T-helper 2 cell treated with Interferon-gamma antibody and Interleukin-4, amounts not matched to agents 5 μg/mL and 100 μg/mL, for 36 hours (primary cell): ENCODE measurements around the gene RBM5.
A peak's percentile ranks its signal among the peaks of the same experiment; 100 is the strongest.

Experiments used
- DNase-seq: peaks from one replicate; pipeline ENCODE4 v3.0.0; 2021; ENCODE audit warnings: low spot score
- H3K27ac Mint-ChIP-seq: one replicate; pipeline ENCODE4 v1.8.0; 2021; ENCODE audit warnings: mild to moderate bottlenecking, mixed read lengths
- H3K27me3 Mint-ChIP-seq: one replicate; pipeline ENCODE4 v1.8.0; 2021; ENCODE audit warnings: low read depth, mixed read lengths
- H3K36me3 Mint-ChIP-seq: one replicate; pipeline ENCODE4 v1.8.0; 2021; ENCODE audit warnings: low read depth, mixed read lengths
- H3K4me1 Mint-ChIP-seq: one replicate; pipeline ENCODE4 v1.8.0; 2021; ENCODE audit warnings: low read depth, mixed read lengths
- H3K4me3 Mint-ChIP-seq: one replicate; pipeline ENCODE4 v1.8.0; 2022; ENCODE audit warnings: mild to moderate bottlenecking, moderate library complexity, mixed read lengths
- H3K9me3 Mint-ChIP-seq: one replicate; pipeline ENCODE4 v1.8.0; 2021; ENCODE audit warnings: mixed read lengths

Gene RBM5

GRCh38 chr3:50155891-50156290 lies 67.2 kb downstream of the RBM5 start:
- DNase-seq, result no peak
- H3K4me1 Mint-ChIP-seq, result peaks cover 5% of the 10 kb centered on the region
- H3K9me3 Mint-ChIP-seq, result no peaks in the 10 kb centered on the region
- no peaks in the 10 kb centered on the region for H3K36me3 Mint-ChIP-seq
- peaks cover 35% of the 10 kb centered on the region for H3K27me3 Mint-ChIP-seq
- H3K27ac Mint-ChIP-seq, result no peak overlapping the region
- H3K4me3 Mint-ChIP-seq, result peak overlapping the region; percentile 74

- no peaks in the 10 kb centered on the region for H3K9me3 Mint-ChIP-seq
- no peak overlapping the region for H3K4me3 Mint-ChIP-seq
- no peak for DNase-seq
- peaks cover 35% of the 10 kb centered on the region for H3K27me3 Mint-ChIP-seq
- H3K36me3 Mint-ChIP-seq, result no peaks in the 10 kb centered on the region
- H3K4me1 Mint-ChIP-seq, result peaks cover 5% of the 10 kb centered on the region
- H3K27ac Mint-ChIP-seq, result no peak overlapping the region
Measured at GRCh38 chr3:50156549-50157493, 68.1 kb downstream of the RBM5 start.

- H3K36me3 Mint-ChIP-seq, result no peaks in the 10 kb centered on the region
Measured at GRCh38 chr3:50157827-50158529, 69.3 kb downstream of the RBM5 start.

GRCh38 chr3:50158530-50159146 lies 69.9 kb downstream of the RBM5 start:
- H3K4me3 Mint-ChIP-seq, result no peak overlapping the region
- no peaks in the 10 kb centered on the region for H3K9me3 Mint-ChIP-seq

More at GRCh38 chr3:50157827-50158529, 69.3 kb downstream of the RBM5 start:
- no peak overlapping the region for H3K27ac Mint-ChIP-seq
- peaks cover 5% of the 10 kb centered on the region for H3K4me1 Mint-ChIP-seq
- peaks cover 32% of the 10 kb centered on the region for H3K27me3 Mint-ChIP-seq
- DNase-seq, result no peak
- H3K9me3 Mint-ChIP-seq, result no peaks in the 10 kb centered on the region
- H3K4me3 Mint-ChIP-seq, result no peak overlapping the region

GRCh38 chr3:50160561-50160983 lies 71.9 kb downstream of the RBM5 start:
- H3K27ac Mint-ChIP-seq, result no peak overlapping the region
- no peaks in the 10 kb centered on the region for H3K9me3 Mint-ChIP-seq

More at GRCh38 chr3:50158530-50159146, 69.9 kb downstream of the RBM5 start:
- Mint-ChIP-seq H3K27ac (no peak overlapping the region), H3K4me1 (peaks cover 5% of the 10 kb centered on the region), H3K36me3 (no peaks in the 10 kb centered on the region), H3K27me3 (peaks cover 25% of the 10 kb centered on the region)
- no peak for DNase-seq

GRCh38 chr3:50161320-50161719 lies 72.6 kb downstream of the RBM5 start:
- H3K27ac Mint-ChIP-seq, result no peak overlapping the region

More at GRCh38 chr3:50160561-50160983, 71.9 kb downstream of the RBM5 start:
- Mint-ChIP-seq H3K4me1 (peaks cover 2% of the 10 kb centered on the region), H3K27me3 (peaks cover 21% of the 10 kb centered on the region), H3K36me3 (no peaks in the 10 kb centered on the region), H3K4me3 (no peak overlapping the region)
- DNase-seq, result no peak

GRCh38 chr3:50162034-50162883 lies 73.5 kb downstream of the RBM5 start:
- Mint-ChIP-seq H3K4me1 (no peaks in the 10 kb centered on the region), H3K27me3 (peaks cover 10% of the 10 kb centered on the region), H3K4me3 (no peak overlapping the region), H3K27ac (no peak overlapping the region), H3K36me3 (no peaks in the 10 kb centered on the region), H3K9me3 (no peaks in the 10 kb centered on the region)
- DNase-seq, result no peak

More at GRCh38 chr3:50161320-50161719, 72.6 kb downstream of the RBM5 start:
- no peak overlapping the region for H3K4me3 Mint-ChIP-seq
- H3K9me3 Mint-ChIP-seq, result no peaks in the 10 kb centered on the region
- peaks cover 13% of the 10 kb centered on the region for H3K27me3 Mint-ChIP-seq
- no peaks in the 10 kb centered on the region for H3K36me3 Mint-ChIP-seq
- H3K4me1 Mint-ChIP-seq, result no peaks in the 10 kb centered on the region
- no peak for DNase-seq

GRCh38 chr3:50163572-50164455 lies 75.1 kb downstream of the RBM5 start:
- no peaks in the 10 kb centered on the region for H3K36me3 Mint-ChIP-seq
- H3K4me1 Mint-ChIP-seq, result no peaks in the 10 kb centered on the region
- no peaks in the 10 kb centered on the region for H3K9me3 Mint-ChIP-seq
- DNase-seq, result no peak
- no peak overlapping the region for H3K27ac Mint-ChIP-seq
- H3K4me3 Mint-ChIP-seq, result no peak overlapping the region
- peaks cover 3% of the 10 kb centered on the region for H3K27me3 Mint-ChIP-seq

- DNase-seq, result no peak
- Mint-ChIP-seq H3K36me3 (no peaks in the 10 kb centered on the region), H3K4me1 (no peaks in the 10 kb centered on the region), H3K4me3 (no peak overlapping the region), H3K9me3 (no peaks in the 10 kb centered on the region), H3K27ac (no peak overlapping the region), H3K27me3 (peaks cover 3% of the 10 kb centered on the region)
Measured at GRCh38 chr3:50164481-50164880, 75.8 kb downstream of the RBM5 start.

GRCh38 chr3:50164984-50165909 lies 76.5 kb downstream of the RBM5 start:
- no peaks in the 10 kb centered on the region for H3K4me1 Mint-ChIP-seq
- no peaks in the 10 kb centered on the region for H3K9me3 Mint-ChIP-seq
- no peak overlapping the region for H3K4me3 Mint-ChIP-seq
- no peak overlapping the region for H3K27ac Mint-ChIP-seq
- no peak for DNase-seq
- peaks cover 3% of the 10 kb centered on the region for H3K27me3 Mint-ChIP-seq
- H3K36me3 Mint-ChIP-seq, result no peaks in the 10 kb centered on the region

- no peak overlapping the region for H3K4me3 Mint-ChIP-seq
- H3K36me3 Mint-ChIP-seq, result no peaks in the 10 kb centered on the region
- no peaks in the 10 kb centered on the region for H3K9me3 Mint-ChIP-seq
- H3K27me3 Mint-ChIP-seq, result peaks cover 3% of the 10 kb centered on the region
- no peak for DNase-seq
- H3K4me1 Mint-ChIP-seq, result no peaks in the 10 kb centered on the region
- H3K27ac Mint-ChIP-seq, result no peak overlapping the region
Measured at GRCh38 chr3:50165910-50166538, 77.3 kb downstream of the RBM5 start.
